ENCODE measurements around the gene RAB11FIP5. TPM values are rescaled to one million over a fixed set of nuclear protein-coding genes. Genes with fewer than 3 reads are reported as not detected.

The RAB11FIP5 gene
- polyA plus RNA-seq, 5 donors, result 9.0 to 12.5 (median 11.8) TPM

GRCh38 chr2:73036766-73037165, 76.0 kb downstream of the RAB11FIP5 start:
- DNase-seq, result no peak

GRCh38 chr2:73035899-73036711, 76.6 kb downstream of the RAB11FIP5 start:
- no peak for DNase-seq

GRCh38 chr2:73034661-73035375, 77.9 kb downstream of the RAB11FIP5 start:
- no peak for DNase-seq

- DNase-seq, result no peak
These were observed 78.9 kb downstream of the RAB11FIP5 start for GRCh38 chr2:73033766-73034381.

- DNase-seq, result no peak
These were observed 79.5 kb downstream of the RAB11FIP5 start for GRCh38 chr2:73033142-73033765.

GRCh38 chr2:73032702-73033097, 80.0 kb downstream of the RAB11FIP5 start:
- DNase-seq, result no peak

- DNase-seq, result no peak
These were observed 80.7 kb downstream of the RAB11FIP5 start for GRCh38 chr2:73031725-73032701.

GRCh38 chr2:73031095-73031678, 81.6 kb downstream of the RAB11FIP5 start:
- no peak for DNase-seq

GRCh38 chr2:73028841-73029240, 83.9 kb downstream of the RAB11FIP5 start:
- DNase-seq, result no peak

- no peak for DNase-seq
These were observed 85.4 kb downstream of the RAB11FIP5 start for GRCh38 chr2:73027340-73027739.

GRCh38 chr2:73023497-73023896, 89.3 kb downstream of the RAB11FIP5 start:
- no peak for DNase-seq

Other genes with a start within 250 kb of the RAB11FIP5 start
- gene SPR, start 225.5 kb downstream of the RAB11FIP5 start, polyA plus RNA-seq (ENCODE audit: insufficient read depth in 1 of 5, insufficient read length in 5 of 5, low replicate concordance in 1 of 5), result 1 to 10 TPM; 3.8 to 6.6 (median 6.3) TPM
- under 1 TPM in 3 of 5 donors, not detected in 2; 0.06 to 0.15 (median 0.06) TPM for gene EMX1, start 195.4 kb downstream of the RAB11FIP5 start, polyA plus RNA-seq (ENCODE audit: insufficient read depth in 1 of 5, insufficient read length in 5 of 5, low replicate concordance in 1 of 5)
- gene SFXN5, start 41.2 kb downstream of the RAB11FIP5 start, polyA plus RNA-seq (ENCODE audit: insufficient read depth in 1 of 5, insufficient read length in 5 of 5, low replicate concordance in 1 of 5), result 10 to 100 TPM; 13.7 to 17.6 (median 14.9) TPM
- gene NOTO, start 89.6 kb upstream of the RAB11FIP5 start, polyA plus RNA-seq (ENCODE audit: insufficient read depth in 1 of 5, insufficient read length in 5 of 5, low replicate concordance in 1 of 5), result under 1 TPM; 0.08 to 0.18 (median 0.13) TPM
- 10 to 100 TPM; 30.4 to 39.0 (median 35.6) TPM for gene SMYD5, start 101.3 kb upstream of the RAB11FIP5 start, polyA plus RNA-seq (ENCODE audit: insufficient read depth in 1 of 5, insufficient read length in 5 of 5, low replicate concordance in 1 of 5)
- gene PRADC1, start 120.3 kb upstream of the RAB11FIP5 start, polyA plus RNA-seq (ENCODE audit: insufficient read depth in 1 of 5, insufficient read length in 5 of 5, low replicate concordance in 1 of 5), result 10 to 100 TPM in 4 of 5 donors, 1 to 10 TPM in 1; 9.8 to 21.8 (median 11.8) TPM
- 100 to 1,000 TPM; 211 to 233 (median 216) TPM for gene CCT7, start 121.4 kb upstream of the RAB11FIP5 start, polyA plus RNA-seq (ENCODE audit: insufficient read depth in 1 of 5, insufficient read length in 5 of 5, low replicate concordance in 1 of 5)
- gene FBXO41, start 171.5 kb upstream of the RAB11FIP5 start, polyA plus RNA-seq (ENCODE audit: insufficient read depth in 1 of 5, insufficient read length in 5 of 5, low replicate concordance in 1 of 5), result 1 to 10 TPM; 1.5 to 2.1 (median 1.6) TPM
- gene EGR4, start 180.6 kb upstream of the RAB11FIP5 start, polyA plus RNA-seq (ENCODE audit: insufficient read depth in 1 of 5, insufficient read length in 5 of 5, low replicate concordance in 1 of 5), result not detected

Data from right lung (tissue), 5 donors.